DMS153 treated with DMSO at 0.1 percent for 48 hours (cell line): Measurements from ENCODE around the gene CACNB4.
"Not testable (repeated sequence)": the region's sequence is repeated elsewhere in the genome, so short reads cannot be mapped to it uniquely, and the experiment has no call there.

ENCODE experiments used
- DNase-seq: peaks from one replicate; lab custom pipeline; 2025; ENCODE audit not compliant: unreplicated experiment; lab: John Stamatoyannopoulos, UW

Gene CACNB4

DNA sequence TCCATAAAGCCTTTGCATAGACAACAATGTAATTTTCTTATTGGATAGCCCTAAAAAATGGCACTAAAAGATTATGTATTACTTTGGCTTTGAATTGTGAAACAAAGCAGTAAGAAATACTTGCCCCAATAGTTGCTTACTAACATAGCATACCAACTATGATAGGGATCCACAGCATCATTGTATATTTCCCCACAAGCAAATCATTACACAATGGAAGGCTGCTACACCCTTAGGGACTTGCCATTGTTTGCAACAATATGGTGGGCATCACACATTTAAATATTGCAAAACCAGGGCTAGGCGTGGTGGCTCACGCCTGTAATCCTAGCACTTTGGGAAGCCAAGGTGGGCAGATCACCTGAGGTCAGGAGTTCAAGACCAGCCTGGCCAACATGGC, 74.4 kb downstream of the CACNB4 start:
- DNase-seq: no peak

- DNase-seq: no peak
Measured at GRCh38 chr2:152022090-152022489, 76.8 kb downstream of the CACNB4 start.

DNA sequence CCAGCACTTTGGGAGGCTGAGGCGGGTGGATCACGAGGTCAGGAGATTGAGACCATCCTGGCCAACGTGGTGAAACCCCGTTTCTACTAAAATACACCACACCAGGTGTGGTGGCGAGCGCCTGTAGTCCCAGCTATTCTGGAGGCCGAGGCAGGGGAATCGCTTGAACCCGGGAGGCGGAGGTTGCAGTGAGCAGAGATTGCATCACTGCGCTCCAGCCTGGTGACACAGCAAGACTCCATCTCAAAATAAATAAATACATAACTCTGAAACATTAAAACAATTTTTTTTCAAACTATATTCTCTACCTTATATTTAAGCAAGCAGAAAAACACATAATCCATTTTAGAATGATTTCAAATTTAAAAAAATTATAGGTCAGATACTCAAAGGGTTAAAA, 77.8 kb downstream of the CACNB4 start:
- DNase-seq: not testable (repeated sequence)

DNA sequence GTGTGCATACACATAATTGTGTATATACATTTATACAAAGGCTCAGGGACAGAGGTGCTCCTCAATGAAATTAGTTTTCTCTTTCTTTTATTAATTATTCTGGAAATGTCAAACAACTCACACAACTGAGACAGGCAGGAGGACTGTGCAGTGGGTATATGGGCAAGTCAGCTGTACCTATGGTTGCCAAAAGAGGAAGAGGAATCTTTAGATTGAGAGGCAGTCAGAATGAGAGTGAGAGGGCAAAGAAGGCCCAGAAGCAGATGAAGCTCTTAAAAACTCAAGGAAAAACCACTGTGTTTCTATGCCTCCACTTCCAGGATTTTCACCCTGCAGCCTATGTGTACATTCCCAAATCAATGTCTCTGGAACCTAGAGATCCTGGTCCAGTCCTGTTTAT, 79.1 kb downstream of the CACNB4 start:
- DNase-seq: no peak

GRCh38 chr2:152016181-152017120, 82.4 kb downstream of the CACNB4 start:
- DNase-seq: no peak

DNA sequence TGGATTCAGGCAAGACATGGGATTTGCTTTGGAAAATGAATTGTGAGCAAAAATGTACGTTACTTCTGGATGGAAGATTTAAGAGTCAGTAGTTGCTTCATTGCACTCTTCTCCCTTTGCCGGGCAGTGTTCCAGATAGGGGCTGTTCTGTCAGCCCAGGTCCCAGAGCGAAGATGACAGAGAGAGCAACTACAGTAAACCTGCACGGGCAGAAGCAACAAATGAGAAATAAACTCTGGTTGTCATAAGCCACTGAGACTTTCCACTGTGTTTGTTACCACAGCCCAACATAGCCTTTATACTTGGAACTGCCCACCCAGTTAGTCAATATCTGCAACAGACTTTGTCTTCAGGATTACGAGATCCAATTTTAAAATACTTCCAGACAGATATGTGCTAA, 83.3 kb downstream of the CACNB4 start:
- no peak for DNase-seq

GRCh38 chr2:152012697-152013096, 86.1 kb downstream of the CACNB4 start:
- DNase-seq: no peak

- DNase-seq: no peak
Measured at GRCh38 chr2:152011724-152012123, 87.1 kb downstream of the CACNB4 start.

DNA sequence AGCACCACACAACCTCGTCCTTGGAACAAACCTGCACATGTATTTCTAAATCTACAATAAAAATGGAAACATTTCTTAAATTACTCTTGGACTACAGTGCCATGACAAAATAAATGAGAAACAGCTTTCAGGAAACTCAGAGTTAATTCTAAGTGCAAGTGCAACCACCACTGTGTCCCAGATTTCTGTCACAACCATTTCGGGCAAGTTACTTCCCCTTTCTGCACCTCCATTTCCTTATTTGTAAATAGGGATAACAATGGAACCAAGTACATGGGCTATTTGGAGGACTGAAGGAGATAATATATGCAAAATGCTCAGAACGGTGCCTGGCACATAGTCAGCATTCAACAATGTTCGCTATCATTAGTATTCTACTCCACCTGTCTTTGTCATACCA, 93.2 kb downstream of the CACNB4 start:
- DNase-seq: no peak

DNA sequence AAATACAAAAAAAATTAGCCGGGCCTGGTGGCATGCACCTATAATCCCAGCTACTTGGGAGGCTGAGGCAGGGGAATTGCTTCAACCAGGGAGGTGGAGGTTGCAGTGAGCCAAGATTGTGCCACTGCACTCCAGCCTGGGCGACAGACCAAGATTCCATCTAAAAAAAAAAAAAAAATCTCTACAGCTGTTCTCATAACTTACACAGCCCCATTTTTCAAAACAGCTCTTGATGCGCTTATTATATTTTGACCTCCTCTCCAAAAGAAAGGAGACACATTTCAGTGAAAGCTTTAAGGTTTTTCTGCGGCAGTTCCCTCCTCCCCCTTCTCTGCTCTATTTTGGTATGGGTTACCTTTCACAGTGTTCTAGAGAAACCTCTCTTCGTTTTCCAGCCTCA, 95.6 kb downstream of the CACNB4 start:
- DNase-seq: not testable (repeated sequence)

DNA sequence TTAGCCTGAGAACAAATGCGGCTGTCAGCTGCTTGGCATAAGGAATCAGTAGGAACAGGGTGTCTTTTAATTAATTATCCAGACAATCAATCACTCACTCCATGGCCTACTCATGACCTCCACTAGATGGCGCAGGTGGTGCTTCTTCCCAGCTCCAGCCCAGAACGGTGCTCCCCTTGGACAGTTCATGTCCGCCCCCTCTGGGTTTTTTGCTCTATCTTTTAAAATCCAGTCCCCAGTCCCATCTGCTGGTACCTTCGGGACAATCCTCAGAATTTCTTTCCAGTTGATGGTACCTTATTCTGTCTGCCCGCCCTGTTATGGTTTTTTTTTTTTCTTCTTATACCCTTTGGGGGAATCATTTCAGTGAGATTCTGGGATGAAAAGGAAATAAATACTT, 99.8 kb downstream of the CACNB4 start:
- peak; percentile 49 for DNase-seq

DNA sequence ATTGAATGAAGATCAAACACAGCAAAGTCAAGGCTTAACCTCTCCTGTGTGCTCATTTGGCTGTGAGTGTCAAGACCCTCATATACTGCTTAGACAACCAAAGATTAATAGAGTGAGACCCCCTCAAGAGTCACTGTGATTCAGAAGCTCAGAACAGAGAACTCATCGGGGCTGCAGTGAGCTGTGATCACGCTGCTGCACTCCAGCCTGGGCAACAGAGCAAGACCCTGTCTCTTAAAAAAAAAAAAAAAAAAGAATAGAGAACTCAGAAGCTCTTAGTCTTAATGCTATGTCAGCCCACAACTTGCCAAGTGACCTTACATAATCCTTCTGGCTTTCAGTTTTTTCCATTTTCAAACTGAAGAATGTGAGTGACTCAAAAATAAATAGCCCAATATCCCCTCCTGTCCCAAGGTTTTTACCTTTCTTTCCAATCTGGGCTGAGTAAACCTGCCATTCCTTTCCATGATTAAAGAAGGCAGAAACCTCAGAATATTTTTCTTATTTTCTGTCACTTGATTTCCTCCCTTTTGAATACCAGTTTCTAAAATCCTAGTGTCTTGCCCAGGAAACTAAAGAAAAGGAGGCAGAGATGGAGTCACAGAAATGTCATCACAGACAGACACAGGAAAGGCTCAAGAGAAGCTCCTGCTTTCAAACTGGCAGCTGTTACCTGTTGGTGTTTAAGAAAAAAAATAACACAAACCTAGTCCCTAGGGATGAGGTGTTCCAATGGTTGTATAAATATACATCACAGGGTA, 102.4 kb downstream of the CACNB4 start:
- DNase-seq: no peak

DNA sequence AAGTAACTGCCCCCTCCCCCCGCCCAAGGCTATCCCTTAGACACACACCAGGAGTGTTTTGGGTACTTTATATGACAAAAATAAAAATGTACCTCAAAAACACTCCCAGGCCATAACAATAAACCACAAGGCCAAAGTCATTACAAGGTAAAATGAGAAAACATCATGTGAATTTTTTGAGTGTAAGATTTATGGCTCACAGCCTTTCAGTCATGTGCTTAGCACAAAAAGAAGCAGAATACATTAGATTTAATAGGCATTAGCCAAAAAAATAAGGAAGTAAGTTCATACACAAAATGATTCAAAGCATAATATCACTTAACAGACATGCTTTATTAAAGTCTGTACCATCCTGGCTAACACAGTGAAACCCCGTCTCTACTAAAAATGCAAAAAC, 103.7 kb downstream of the CACNB4 start:
- no peak for DNase-seq

GRCh38 chr2:151994178-151994577, 104.7 kb downstream of the CACNB4 start:
- not testable (repeated sequence) for DNase-seq

GRCh38 chr2:151991010-151991409, 107.8 kb downstream of the CACNB4 start:
- no peak for DNase-seq

- DNase-seq: no peak
Measured at GRCh38 chr2:151989378-151989777, 109.5 kb downstream of the CACNB4 start.

DNA sequence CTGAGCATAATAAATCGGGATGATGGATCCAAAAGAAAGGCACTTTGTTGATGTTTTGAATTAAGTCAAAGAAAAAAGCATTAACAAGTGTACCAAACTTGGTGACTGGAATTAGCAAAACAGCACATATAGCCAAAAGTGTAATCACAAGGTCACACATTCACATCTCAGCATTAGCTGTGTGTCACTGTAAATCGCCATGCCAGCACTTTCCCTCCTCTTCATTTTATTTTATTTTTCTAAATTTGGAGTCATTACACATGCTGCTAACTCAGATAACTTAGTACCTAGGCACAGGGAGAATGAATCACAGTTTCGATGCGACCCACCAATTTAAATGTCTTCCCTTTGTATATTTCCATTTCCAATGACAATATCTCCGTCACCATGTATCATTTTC, 111.4 kb downstream of the CACNB4 start:
- DNase-seq: no peak

DNA sequence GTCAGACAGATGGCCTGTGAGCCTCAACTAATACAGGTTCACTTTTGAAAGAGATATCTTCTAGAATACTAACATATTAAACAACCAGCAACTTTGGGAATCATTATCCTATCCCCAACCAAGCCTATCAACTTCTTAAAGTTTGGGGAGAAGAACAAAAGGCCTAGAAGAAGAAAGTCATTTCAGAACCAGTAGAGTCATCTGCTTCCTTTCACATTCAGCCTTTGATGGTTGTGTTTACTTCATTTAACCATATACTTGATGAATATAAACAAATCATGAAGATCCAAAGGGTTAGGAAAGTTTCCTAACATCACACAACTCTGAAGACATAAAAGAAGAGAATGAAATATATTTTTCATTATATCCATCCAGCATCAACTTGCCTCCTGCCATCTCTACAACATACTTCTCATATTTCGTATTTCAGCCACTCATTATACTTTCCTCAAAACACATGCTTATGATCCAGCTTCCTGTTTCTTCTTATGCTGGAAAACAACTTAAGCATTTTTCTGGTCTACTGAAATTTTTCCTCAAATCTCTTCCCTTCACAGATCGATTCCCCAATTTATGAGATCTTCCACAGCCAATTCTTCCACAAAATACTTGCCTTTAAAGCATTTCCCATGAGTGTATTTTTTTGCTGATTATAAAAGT, 114.3 kb downstream of the CACNB4 start:
- no peak for DNase-seq

GRCh38 chr2:151983221-151983620, 115.6 kb downstream of the CACNB4 start:
- no peak for DNase-seq

DNA sequence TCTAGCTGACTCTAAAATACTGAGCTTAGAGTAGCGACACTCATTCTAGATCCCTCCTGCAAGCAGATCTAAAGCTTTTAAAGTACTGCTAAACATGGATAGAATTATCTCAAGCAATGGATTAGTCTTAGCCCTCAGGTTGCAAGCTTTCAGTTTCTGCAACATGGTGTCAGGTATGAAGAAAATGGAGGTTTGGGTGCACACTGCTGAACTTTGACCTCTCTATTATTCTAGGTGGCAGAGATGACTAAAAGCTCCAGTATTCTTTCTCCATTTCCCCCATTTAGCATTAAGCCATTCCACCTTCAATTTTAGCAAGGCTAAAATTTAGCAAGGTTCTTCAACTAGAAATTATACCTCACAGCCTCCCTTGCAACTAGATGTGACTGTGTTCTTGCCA, 117.0 kb downstream of the CACNB4 start:
- no peak for DNase-seq

- no peak for DNase-seq
Measured at GRCh38 chr2:151979694-151980093, 119.2 kb downstream of the CACNB4 start.

- DNase-seq: no peak
Measured at GRCh38 chr2:151978709-151979108, 120.1 kb downstream of the CACNB4 start.
